GM21723 (cell line): Measurements from ENCODE around the gene NPAS1.
"Not testable (repeated sequence)": the region's sequence is repeated elsewhere in the genome, so short reads cannot be mapped to it uniquely, and the experiment has no call there.

Experiments
- ATAC-seq: cut with Tn5 transposase; IDR thresholded peaks from one replicate; pipeline ENCODE4 v1.9.1; 2021; ENCODE audit warnings: mild to moderate bottlenecking, moderate library complexity; ENCODE audit not compliant: unreplicated experiment

The NPAS1 gene

GRCh38 chr19:47074621-47075020 lies 55.0 kb downstream of the NPAS1 start:
- no peak for ATAC-seq

GRCh38 chr19:47075179-47075810 lies 55.7 kb downstream of the NPAS1 start:
- ATAC-seq = no peak

- ATAC-seq = no peak
Observed at GRCh38 chr19:47075941-47076340, 56.3 kb downstream of the NPAS1 start.

GRCh38 chr19:47078351-47078750 lies 58.7 kb downstream of the NPAS1 start:
- ATAC-seq = not testable (repeated sequence)

GRCh38 chr19:47081095-47081494 lies 61.5 kb downstream of the NPAS1 start:
- ATAC-seq = no peak

GRCh38 chr19:47082493-47082892 lies 62.9 kb downstream of the NPAS1 start:
- ATAC-seq = no peak

GRCh38 chr19:47084879-47085439 lies 65.3 kb downstream of the NPAS1 start:
- no peak for ATAC-seq

GRCh38 chr19:47086280-47086679 lies 66.6 kb downstream of the NPAS1 start:
- ATAC-seq = no peak

- no peak for ATAC-seq
Observed at GRCh38 chr19:47089767-47090350, 70.2 kb downstream of the NPAS1 start.

GRCh38 chr19:47093254-47093653 lies 73.6 kb downstream of the NPAS1 start:
- ATAC-seq = no peak

GRCh38 chr19:47093841-47094240 lies 74.2 kb downstream of the NPAS1 start:
- no peak for ATAC-seq

GRCh38 chr19:47094557-47095475 lies 75.2 kb downstream of the NPAS1 start:
- ATAC-seq = no peak
